Caco-2 (cell line): ENCODE results near the gene NDUFB3. TPM values are rescaled to one million over a fixed set of nuclear protein-coding genes. Genes with fewer than 3 reads are reported as not detected.
A peak's percentile ranks its signal among the peaks of the same experiment; 100 is the strongest.
"Not testable (repeated sequence)": the region's sequence is repeated elsewhere in the genome, so short reads cannot be mapped to it uniquely, and the experiment has no call there.

Experiments
- Bru-seq: library from RNA; stranded (reverse); fragments of 400-500 nt; gene quantifications from one replicate; lab custom pipeline; 2021; lab: Mats Ljungman, UMichigan
- BruChase-seq, 2 experiments: library from RNA; stranded (reverse); fragments of 400-500 nt; gene quantifications; one replicate each; lab custom pipeline; 2021; lab: Mats Ljungman, UMichigan
- BruUV-seq: library from RNA; stranded (reverse); fragments of 400-500 nt; replicated peaks from 2 replicates; lab custom pipeline; 2021; lab: Mats Ljungman, UMichigan
- CTCF ChIA-PET: fragments of 300-600 bp; sonication (Branson Sonifier 250); formaldehyde crosslinking; loops from one replicate; lab custom pipeline; 2022; ENCODE audit warnings: antibody characterized with exemption; lab: Charles Lee
- POLR2A ChIA-PET: fragments of 300-600 bp; sonication (Branson Sonifier 250); formaldehyde crosslinking; loops from one replicate; lab custom pipeline; 2022; ENCODE audit warnings: antibody characterized with exemption; lab: Charles Lee
- DNase-seq, 2 experiments: peaks; one replicate each; pipeline versions ENCODE4 v3.0.0 to v3.0.0-alpha.2; 2020 to 2022
- H3K27me3 ChIP-seq: replicated peaks from 2 replicates; pipeline ENCODE4 v1.6.0; 2011; ENCODE audit warnings: low read length; ENCODE audit not compliant: control insufficient read depth, insufficient read depth
- H3K36me3 ChIP-seq: 2 replicates; pipeline ENCODE4 v1.5.1; 2011; ENCODE audit warnings: low read length; ENCODE audit not compliant: control insufficient read depth, insufficient read depth
- H3K4me1 ChIP-seq: fragments of 250-450 bp; sonication (Bioruptor Pico); 2 replicates; pipeline ENCODE4 v1.5.1; 2020; ENCODE audit warnings: mild to moderate bottlenecking
- H3K4me3 ChIP-seq: 2 replicates; pipeline ENCODE4 v1.5.1; 2011; ENCODE audit warnings: low read depth, mild to moderate bottlenecking, control low read depth, low read length
- H3K9me3 ChIP-seq: fragments of 250-450 bp; sonication (Bioruptor Pico); 2 replicates; pipeline ENCODE4 v1.5.1; 2020; ENCODE audit warnings: mild to moderate bottlenecking, moderate library complexity
- H3K27ac Mint-ChIP-seq: one replicate; pipeline ENCODE4 v1.8.0; 2022; ENCODE audit warnings: mixed read lengths; ENCODE audit not compliant: unreplicated experiment
- H3K27me3 Mint-ChIP-seq: one replicate; pipeline ENCODE4 v1.8.0; 2022; ENCODE audit warnings: mixed read lengths; ENCODE audit not compliant: insufficient read depth, unreplicated experiment
- H3K36me3 Mint-ChIP-seq: one replicate; pipeline ENCODE4 v1.8.0; 2022; ENCODE audit warnings: mild to moderate bottlenecking, mixed read lengths; ENCODE audit not compliant: insufficient read depth, unreplicated experiment
- H3K4me1 Mint-ChIP-seq: one replicate; pipeline ENCODE4 v1.8.0; 2022; ENCODE audit warnings: low read depth, mixed read lengths; ENCODE audit not compliant: unreplicated experiment
- H3K4me3 Mint-ChIP-seq: one replicate; pipeline ENCODE4 v1.8.0; 2022; ENCODE audit warnings: mild to moderate bottlenecking, moderate library complexity, mixed read lengths; ENCODE audit not compliant: unreplicated experiment
- H3K9me3 Mint-ChIP-seq: one replicate; pipeline ENCODE4 v1.8.0; 2022; ENCODE audit warnings: mixed read lengths; ENCODE audit not compliant: unreplicated experiment
- intact Hi-C: fragments of 100-400 bp; cut with micrococcal nuclease; formaldehyde crosslinking; loops from one replicate; pipeline ENCODE4 v1.10.0; 2022; ENCODE audit not compliant: unreplicated experiment
- long read RNA-seq: library from polyadenylated mRNA; stranded (forward); transcript quantifications from one replicate; pipeline ENCODE4 v2.0.0, GENCODE V29; 2022
- total RNA-seq: library from RNA; stranded (reverse); gene quantifications from 2 replicates; pipeline ENCODE4 v1.2.3, GENCODE V29; 2022
- TF ChIP-seq, protein P1 (sequence below), 2 experiments: fragments of 200-600 bp in 1 of 2; IDR thresholded peaks; 1 replicate in 1 of 2; 2 replicates in 1 of 2; pipeline versions ENCODE4 v1.5.1 to v1.8.0; 2011 to 2022; ENCODE audit warnings: antibody characterized with exemption in 1 of 2, control low read depth in 1 of 2, inconsistent platforms in 1 of 2, low read depth in 1 of 2, low read length in 1 of 2, mild to moderate bottlenecking in 1 of 2, moderate library complexity in 1 of 2; ENCODE audit not compliant: insufficient read depth in 1 of 2, severe bottlenecking in 1 of 2, unreplicated experiment in 1 of 2

NDUFB3 gene
- total RNA-seq (117 and 118 TPM in 2 replicates), Bru-seq, nascent RNA (percentile 68 among the genes with signal in this experiment), BruChase-seq, experiment 1, labeled RNA remaining after a 2-hour chase (percentile 63 among the genes with signal in this experiment), BruChase-seq, experiment 2, labeled RNA remaining after a 6-hour chase (percentile 79 among the genes with signal in this experiment)
- long read RNA-seq, transcript NDUFB3-201 (3 exons, 755 nt): major isoform, 129 of 322 reads
- long read RNA-seq, partial matches to known transcripts: 188 of 322 reads
- long read RNA-seq, other reads (novel, unspliced or antisense): 2 of 322 reads

- intact Hi-C loops: loop anchor here (1.0 to 2.0 kb wide), 6 partner anchors 45 to 182 kb away; partner anchors contain the start of genes CFLAR, NIF3L1 and PPIL3
- H3K4me1 Mint-ChIP-seq: peaks cover 11% of the 10 kb centered on the region
Observed at GRCh38 chr2:201071479-201072200, at the start of gene NDUFB3, which contains the start of gene HYCC2. NDUFB3 (plus strand) TSS chr2:201072001; CDS start chr2:201078883, 6,882 bp downstream. HYCC2 (minus strand) TSS chr2:201071671; CDS start chr2:201024009, 47,662 bp downstream.

DNA sequence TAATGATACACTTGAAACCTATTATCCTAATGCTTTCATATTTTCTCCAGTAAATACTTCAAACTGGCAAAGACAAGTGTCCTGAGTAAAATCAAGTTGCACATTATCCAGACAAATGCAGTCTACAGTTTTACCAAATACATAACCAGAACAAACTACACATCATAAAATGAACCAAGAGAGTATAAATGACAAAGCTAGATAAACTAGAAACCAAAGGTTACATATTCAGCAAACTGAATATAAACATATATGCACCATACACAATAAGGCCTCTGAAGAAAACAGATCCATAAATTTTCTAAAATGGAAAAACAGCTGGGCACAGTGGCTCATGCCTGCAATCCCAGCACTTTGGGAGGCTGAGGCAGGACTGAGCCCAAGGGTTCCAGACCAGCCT is 47.3 kb upstream of the NDUFB3 start:
- Histone ChIP-seq H3K27me3 (no peaks in the 10 kb centered on the region), H3K36me3 (no peaks in the 10 kb centered on the region), H3K4me1 (no peaks in the 10 kb centered on the region), H3K4me3 (no peak overlapping the region), H3K9me3 (no peaks in the 10 kb centered on the region; the same call in 1 of the 2 replicates)
- Mint-ChIP-seq H3K9me3 (no peaks in the 10 kb centered on the region), H3K4me1 (peaks cover 11% of the 10 kb centered on the region), H3K27ac (no peak overlapping the region), H3K36me3 (no peaks in the 10 kb centered on the region), H3K27me3 (no peaks in the 10 kb centered on the region), H3K4me3 (no peak overlapping the region)
- no peak for DNase-seq
- BruUV-seq: no TSS peak
- ChIA-PET POLR2A (no interaction called here), CTCF (no interaction called here)
- intact Hi-C loops: no loop called here
- TF ChIP-seq, protein P1, sequence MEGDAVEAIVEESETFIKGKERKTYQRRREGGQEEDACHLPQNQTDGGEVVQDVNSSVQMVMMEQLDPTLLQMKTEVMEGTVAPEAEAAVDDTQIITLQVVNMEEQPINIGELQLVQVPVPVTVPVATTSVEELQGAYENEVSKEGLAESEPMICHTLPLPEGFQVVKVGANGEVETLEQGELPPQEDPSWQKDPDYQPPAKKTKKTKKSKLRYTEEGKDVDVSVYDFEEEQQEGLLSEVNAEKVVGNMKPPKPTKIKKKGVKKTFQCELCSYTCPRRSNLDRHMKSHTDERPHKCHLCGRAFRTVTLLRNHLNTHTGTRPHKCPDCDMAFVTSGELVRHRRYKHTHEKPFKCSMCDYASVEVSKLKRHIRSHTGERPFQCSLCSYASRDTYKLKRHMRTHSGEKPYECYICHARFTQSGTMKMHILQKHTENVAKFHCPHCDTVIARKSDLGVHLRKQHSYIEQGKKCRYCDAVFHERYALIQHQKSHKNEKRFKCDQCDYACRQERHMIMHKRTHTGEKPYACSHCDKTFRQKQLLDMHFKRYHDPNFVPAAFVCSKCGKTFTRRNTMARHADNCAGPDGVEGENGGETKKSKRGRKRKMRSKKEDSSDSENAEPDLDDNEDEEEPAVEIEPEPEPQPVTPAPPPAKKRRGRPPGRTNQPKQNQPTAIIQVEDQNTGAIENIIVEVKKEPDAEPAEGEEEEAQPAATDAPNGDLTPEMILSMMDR (IDR thresholded peaks at IDR 0.05; ENCODE audit: insufficient read depth in 1 of 2, low read depth in 1 of 2, low read length in 1 of 2, severe bottlenecking in 1 of 2, unreplicated experiment in 1 of 2): no peak

More at GRCh38 chr2:201071479-201072200, at the start of gene NDUFB3, which contains the start of gene HYCC2:
- ChIA-PET CTCF (interaction anchor here (0.8 to 1.4 kb wide), 4 partner anchors 73 to 108 kb away, joined by 4 to 8 read pairs (median 6); partner anchors contain the start of gene ORC2), POLR2A (no interaction called here)
- peak within 1 kb of the TSS; percentile 89 for H3K27ac Mint-ChIP-seq
- Histone ChIP-seq H3K4me3 (peak within 1 kb of the TSS; percentile 71), H3K9me3 (no peaks in the 10 kb centered on the region), H3K36me3 (no peaks in the 10 kb centered on the region; the same call in 1 of the 2 replicates), H3K27me3 (no peaks in the 10 kb centered on the region), H3K4me1 (peaks cover 24% of the 10 kb centered on the region)
- peak; percentile 96 for DNase-seq
- H3K36me3 Mint-ChIP-seq: peaks cover 9% of the 10 kb centered on the region
- TF ChIP-seq, protein P1 (IDR thresholded peaks at IDR 0.05; ENCODE audit: insufficient read depth in 1 of 2, low read depth in 1 of 2, low read length in 1 of 2, severe bottlenecking in 1 of 2, unreplicated experiment in 1 of 2): peak; percentile 7 to 29
- peak within 1 kb of the TSS; percentile 87 for H3K4me3 Mint-ChIP-seq
- H3K27me3 Mint-ChIP-seq: no peaks in the 10 kb centered on the region
- BruUV-seq: no TSS peak
- H3K9me3 Mint-ChIP-seq: no peaks in the 10 kb centered on the region

DNA sequence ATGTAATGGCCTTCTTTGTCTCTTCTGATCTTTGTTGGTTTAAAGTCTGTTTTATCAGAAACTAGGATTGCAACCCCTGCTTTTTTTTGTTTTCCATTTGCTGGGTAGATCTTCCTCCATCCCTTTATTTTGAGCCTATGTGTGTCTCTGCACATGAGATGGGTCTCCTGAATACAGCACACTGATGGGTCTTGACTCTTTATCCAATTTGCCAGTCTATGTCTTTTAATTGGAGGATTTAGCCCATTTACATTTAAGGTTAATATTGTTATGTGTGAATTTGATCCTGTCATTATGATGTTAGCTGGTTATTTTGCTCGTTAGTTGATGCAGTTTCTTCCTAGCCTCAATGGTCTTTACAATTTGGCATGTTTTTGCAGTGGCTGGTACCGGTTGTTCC is 37.4 kb upstream of the NDUFB3 start:
- H3K4me3 Mint-ChIP-seq, H3K4me3 ChIP-seq, H3K9me3 ChIP-seq, intact Hi-C loops, H3K27ac Mint-ChIP-seq, CTCF ChIA-PET, DNase-seq, H3K4me1 ChIP-seq, H3K9me3 Mint-ChIP-seq, H3K27me3 ChIP-seq, H3K36me3 ChIP-seq, BruUV-seq, POLR2A ChIA-PET, H3K4me1 Mint-ChIP-seq, H3K27me3 Mint-ChIP-seq: not testable (repeated sequence)
- H3K36me3 Mint-ChIP-seq: peaks cover 13% of the 10 kb centered on the region

- DNase-seq, H3K27me3 Mint-ChIP-seq, H3K36me3 Mint-ChIP-seq, H3K9me3 ChIP-seq, H3K9me3 Mint-ChIP-seq, intact Hi-C loops, H3K4me3 Mint-ChIP-seq, H3K4me1 Mint-ChIP-seq, H3K27ac Mint-ChIP-seq, H3K4me1 ChIP-seq, POLR2A ChIA-PET, H3K4me3 ChIP-seq, BruUV-seq, CTCF ChIA-PET, H3K27me3 ChIP-seq, H3K36me3 ChIP-seq: not testable (repeated sequence)
Observed at GRCh38 chr2:201038361-201038760, 33.4 kb upstream of the NDUFB3 start.
